Amygdala (tissue), 56 donors: ENCODE data around the gene OR51E2.
"Not testable (repeated sequence)": the region's sequence is repeated elsewhere in the genome, so short reads cannot be mapped to it uniquely, and the experiment has no call there.

Experiments
- DNase-seq, 56 donors: peaks; one replicate each; lab custom pipeline; 2025; lab: John Stamatoyannopoulos, UW

Gene OR51E2, protein sequence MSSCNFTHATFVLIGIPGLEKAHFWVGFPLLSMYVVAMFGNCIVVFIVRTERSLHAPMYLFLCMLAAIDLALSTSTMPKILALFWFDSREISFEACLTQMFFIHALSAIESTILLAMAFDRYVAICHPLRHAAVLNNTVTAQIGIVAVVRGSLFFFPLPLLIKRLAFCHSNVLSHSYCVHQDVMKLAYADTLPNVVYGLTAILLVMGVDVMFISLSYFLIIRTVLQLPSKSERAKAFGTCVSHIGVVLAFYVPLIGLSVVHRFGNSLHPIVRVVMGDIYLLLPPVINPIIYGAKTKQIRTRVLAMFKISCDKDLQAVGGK

DNA sequence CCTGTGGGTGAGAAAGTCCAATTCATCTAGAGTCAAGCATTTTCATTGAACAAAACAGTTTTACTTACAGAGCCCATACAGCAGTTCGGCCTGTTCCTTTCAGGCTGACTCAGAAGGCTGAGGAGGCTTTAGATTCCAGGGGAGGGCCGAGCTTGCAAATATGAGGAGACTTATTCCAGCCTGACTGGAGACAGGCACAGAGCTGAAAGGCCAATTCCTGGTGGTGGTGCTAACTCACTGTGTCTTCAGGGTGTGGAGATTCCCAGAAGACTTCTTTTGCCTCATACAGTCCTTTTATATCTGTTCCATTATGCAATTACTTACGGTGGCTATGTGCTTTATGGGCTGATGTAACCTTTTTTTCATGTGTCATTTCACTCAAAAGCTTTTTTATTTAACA, at the start of gene OR51E2:
Gene OR51E2 (minus strand): TSS at position 269 of the 400 bp plus-strand sequence. CDS start 15,142 bp downstream, outside the sequence.
- no peak for DNase-seq

GRCh38 chr11:4740735-4741134, 43.1 kb upstream of the OR51E2 start:
- no peak for DNase-seq

- no peak for DNase-seq
Observed at GRCh38 chr11:4727171-4727570, 29.5 kb upstream of the OR51E2 start.

DNA sequence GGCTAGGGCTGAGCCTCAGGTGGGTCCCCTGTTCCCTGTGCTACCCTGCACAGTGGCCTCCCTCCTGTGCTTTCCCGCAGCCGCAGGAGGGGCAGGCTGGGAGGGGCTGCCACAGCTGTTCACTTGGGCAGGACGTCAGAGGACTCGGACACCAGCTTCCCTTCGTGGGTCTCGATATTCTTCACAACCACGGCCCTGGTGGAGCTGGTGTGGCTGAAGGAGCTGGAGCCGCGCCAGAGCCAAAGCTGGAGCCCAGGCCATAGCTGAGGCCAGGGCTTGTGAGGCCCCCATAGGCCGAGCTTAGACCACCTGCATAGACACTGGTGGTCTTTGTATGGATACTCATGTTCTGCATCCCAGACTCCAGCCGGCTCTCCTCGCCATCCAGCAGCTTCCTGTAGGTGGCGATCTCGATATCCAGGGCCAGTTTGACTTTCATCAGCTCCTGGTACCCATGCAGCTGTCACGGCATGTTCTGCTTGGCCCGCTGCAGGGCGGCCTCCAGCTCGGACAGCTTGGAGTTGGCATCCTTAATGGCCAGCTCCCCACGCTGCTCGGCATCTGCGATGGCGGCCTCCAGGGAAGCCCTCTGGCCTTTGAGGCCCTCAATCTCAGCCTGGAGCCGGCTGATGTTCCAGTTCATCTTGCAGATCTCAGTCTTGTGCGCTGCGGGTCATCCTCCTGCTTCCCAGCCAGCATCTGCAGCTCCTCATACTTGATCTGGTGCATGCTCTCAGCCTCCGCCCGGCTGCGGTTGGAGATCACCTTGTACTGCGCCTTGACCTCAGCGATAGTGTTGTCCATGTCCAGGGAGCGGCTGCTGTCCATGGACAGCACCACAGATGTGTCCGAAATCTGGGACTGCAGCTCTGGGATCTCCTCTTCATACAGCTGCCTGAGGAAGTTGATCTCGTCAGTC, 25.2 kb upstream of the OR51E2 start:
- DNase-seq = not testable (repeated sequence)

- DNase-seq = no peak
Observed at GRCh38 chr11:4714300-4714699, 16.6 kb upstream of the OR51E2 start.

GRCh38 chr11:4713241-4713640, 15.6 kb upstream of the OR51E2 start:
- DNase-seq = peak in 3 of 56 donors; percentile 0 to 1 (median 0)

- no peak for DNase-seq
Observed at GRCh38 chr11:4704790-4705334, 7.2 kb upstream of the OR51E2 start.

DNA sequence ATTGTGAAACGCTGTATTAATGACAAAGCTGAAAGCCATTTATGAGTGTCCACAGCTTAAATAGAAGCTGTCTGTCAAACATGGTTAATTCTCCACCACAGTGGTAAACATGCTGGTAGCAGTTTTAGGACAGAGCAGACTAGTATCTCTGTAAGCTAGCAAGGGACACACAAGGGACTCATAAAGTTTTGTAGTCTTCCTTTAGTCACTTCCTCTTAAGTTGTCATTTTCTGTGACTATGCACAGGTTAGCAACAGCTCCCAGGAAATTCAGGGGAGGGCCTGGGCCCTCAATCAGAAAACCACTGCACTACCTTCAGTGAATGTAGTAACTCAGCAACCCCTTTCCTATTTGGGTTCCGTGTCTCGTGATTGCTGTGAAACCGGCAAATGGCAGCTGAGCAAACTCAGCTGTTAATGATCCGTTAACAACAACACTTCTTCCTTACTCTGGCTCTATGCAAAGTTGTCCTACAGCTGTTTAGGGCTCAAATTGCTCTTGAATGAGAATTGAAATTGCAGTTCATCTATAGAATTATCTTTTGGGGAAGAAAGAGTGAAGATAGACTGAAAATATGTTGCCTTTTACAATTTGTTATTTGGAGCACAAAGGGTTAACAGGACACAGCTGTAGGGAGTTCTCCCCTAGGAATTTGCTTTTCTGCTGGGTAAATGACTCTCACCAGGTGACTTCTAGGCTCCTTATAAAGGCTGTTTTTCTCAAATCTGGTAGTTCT, 6.6 kb upstream of the OR51E2 start, which contains the start of gene MMP26:
Gene MMP26 (plus strand): TSS at position 731 of the 736 bp plus-strand sequence.
- DNase-seq = no peak

DNA sequence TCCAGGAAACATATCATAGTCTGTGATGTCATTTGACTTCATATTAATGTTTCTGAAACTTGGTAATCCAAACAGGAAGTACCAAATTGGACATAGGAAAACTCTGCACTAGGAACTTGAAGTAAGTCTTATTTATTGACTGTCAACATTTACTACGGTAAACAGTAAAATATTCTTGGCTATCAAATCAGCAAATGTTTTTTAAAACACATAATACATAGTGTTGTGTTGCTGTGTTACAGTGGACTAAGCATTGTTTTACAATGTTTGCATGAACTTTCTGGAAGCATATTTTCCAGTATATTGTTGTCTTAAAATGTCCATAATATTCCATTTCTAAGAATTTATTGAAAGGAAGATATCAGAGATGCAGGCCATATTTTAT, 2.8 kb upstream of the OR51E2 start:
- no peak for DNase-seq

DNA sequence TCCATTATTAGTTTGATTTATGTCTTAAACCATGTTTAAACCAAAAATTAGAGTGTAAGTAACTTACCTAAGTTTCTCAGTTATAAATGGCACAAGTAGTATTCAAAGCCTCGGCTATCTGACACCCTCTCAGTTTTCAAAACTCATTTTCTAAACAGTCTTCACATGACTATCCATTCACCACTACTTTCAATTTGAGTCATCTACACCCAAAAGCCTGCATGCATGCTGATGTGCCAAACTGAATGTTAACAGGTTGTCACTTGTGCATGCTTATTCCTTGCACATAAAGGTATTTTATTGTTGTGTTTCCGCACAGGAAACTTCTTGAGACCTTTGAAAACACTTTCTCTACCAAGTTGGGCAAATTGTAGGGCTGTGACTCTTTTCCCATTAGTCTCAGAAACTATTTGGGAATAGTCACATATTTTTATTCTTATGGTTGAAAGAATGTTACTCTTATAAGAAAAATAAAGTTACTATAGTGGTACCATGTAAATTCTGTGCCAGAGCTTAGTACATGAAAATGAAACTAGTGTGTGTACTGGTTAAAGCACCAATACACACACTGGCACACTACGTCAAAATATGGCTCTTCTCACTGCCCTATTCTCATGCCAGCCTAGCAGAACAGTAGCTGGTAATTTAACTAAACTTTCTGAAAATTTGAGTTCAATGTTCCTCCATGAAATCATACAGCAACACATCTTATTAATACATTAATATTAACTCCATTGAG, 2.2 kb upstream of the OR51E2 start:
- no peak for DNase-seq

- no peak for DNase-seq
Observed at GRCh38 chr11:4695442-4695841, 2.2 kb downstream of the OR51E2 start.

DNA sequence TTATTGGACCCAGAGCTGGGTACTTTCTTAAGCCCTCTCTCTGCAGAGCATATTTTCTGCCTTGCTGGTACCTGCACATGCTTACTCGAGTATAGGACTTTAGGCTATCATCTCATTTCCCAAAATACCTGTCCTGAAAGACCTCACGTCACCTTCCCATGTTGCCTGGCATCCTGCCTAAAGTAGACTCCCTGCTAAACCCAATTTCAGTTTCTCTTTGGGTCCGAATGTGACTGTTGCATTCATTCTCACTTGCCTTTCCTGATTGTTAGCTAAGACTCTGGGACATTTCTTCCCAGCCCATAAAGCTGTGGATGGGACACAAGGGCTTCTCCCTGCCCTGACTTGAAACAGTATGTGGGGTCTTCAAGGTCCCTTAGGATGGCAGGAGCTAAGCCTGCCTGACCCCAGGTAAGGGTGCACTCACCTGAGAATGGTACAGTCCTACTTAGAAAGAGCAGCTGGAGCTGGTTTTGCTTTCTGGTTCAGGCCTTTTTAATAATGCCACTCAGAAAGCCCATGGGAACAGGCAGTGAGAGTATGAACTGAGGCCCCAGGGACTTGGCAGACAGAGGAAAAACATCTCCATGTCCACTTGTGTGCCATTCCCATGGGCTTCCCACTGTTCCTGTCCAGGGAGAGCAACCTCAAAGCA, 12.9 kb downstream of the OR51E2 start:
- DNase-seq = no peak

DNA sequence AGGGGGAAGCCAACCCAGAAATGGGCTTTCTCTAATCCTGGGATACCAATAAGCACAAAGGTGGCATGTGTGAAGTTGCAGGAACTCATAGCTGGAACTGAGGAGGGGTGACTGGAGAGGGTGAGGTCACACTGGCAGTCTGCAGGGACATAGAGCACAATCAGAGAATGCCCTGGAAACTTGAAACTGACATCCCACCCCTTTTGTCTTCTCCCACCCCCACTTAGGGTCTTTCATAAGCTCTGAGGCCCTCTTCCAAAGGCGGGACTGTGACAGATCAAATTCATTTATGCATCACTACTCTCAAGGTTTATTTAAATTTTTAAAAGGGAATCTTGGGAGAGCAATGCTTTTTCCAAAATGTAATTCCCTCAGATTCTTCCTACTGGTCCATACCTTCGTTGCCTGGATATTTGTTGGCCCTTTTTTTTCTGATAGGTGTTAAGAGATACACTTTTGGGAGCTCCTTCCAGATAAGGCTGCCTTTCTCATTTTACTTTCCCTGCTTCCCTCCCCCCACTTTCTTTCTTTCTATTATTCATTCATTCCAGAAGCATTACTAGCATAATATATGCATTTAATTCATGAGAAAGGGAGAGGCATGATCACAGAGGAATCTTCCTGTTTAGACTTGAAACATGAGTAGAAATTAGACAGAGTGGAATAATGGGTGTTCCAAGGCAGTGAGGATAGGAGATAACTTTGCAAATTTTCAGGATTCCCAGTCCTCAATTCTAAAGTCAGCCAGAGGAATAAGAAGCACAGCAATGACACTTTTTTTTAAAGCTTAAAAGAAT, 14.8 kb downstream of the OR51E2 start:
- no peak for DNase-seq

GRCh38 chr11:4680341-4680740, 17.3 kb downstream of the OR51E2 start:
- no peak for DNase-seq

GRCh38 chr11:4677948-4678347, 19.7 kb downstream of the OR51E2 start:
- no peak for DNase-seq

- DNase-seq = no peak
Observed at GRCh38 chr11:4673781-4674180, 23.9 kb downstream of the OR51E2 start.

DNA sequence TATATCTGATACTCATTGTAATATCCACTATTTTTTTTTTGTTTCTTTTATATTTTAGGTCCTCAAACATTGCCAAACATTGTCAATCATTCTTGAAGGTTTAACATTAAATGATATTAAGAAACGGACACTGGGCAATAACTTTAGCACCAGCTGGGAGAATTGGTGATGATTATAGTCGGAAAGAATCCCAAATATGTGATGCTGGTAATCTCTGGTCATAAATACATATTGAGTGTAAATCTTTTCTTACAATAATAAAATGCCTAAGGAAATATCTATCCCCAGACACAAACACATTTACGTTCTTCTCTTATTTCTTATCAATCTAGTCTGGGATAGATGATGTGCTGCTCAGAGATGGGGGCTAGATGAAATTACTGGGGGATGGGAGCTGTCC, 25.2 kb downstream of the OR51E2 start:
- DNase-seq = no peak

GRCh38 chr11:4671741-4672140, 25.9 kb downstream of the OR51E2 start:
- no peak for DNase-seq

GRCh38 chr11:4665424-4665823, 32.2 kb downstream of the OR51E2 start:
- no peak for DNase-seq
